ENCODE data around the gene ATAD3C.

DNA sequence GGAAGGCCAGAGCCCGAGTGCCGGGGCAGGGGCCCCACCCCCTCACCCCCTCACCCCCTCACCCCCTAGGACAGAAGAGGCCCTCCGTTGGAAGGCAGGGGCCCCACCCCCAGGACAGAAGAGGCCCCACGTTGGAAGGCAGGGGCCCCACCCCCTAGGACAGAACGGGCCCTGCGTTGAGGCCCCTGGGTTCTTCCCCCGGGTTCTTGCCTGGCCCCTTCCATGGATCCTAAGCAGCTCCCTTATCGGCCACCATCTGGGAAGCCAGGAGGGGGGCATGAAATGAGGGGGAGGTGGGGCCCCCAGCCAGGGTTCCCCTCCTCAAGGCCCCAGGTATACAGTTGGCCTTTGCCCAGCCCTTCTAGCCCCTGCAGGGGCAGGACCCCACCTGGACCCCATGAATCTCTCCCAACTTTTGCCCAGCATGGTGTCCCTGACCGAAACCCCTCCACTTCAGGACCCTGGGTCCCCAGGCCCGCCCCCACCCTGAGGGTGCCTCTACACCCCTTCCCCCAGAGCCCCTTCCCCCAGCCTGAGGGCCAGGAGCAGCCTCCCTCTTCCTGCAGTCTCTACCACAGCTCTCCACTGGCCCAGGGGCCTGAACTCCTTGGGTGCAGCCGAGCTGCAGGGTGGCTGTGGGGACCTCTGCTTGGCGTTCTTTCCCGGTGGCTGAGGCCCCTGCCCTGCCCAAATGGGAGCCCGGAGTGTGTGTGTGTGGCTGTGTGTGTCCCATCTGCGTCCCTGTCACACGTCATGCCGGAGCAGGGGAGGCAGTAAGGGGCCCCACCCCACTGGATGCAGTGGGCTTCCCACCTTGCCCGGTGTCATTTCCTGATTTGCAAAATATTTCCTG lies 18.3 kb upstream of the ATAD3C start:
- TF ChIP-seq, protein P1, sequence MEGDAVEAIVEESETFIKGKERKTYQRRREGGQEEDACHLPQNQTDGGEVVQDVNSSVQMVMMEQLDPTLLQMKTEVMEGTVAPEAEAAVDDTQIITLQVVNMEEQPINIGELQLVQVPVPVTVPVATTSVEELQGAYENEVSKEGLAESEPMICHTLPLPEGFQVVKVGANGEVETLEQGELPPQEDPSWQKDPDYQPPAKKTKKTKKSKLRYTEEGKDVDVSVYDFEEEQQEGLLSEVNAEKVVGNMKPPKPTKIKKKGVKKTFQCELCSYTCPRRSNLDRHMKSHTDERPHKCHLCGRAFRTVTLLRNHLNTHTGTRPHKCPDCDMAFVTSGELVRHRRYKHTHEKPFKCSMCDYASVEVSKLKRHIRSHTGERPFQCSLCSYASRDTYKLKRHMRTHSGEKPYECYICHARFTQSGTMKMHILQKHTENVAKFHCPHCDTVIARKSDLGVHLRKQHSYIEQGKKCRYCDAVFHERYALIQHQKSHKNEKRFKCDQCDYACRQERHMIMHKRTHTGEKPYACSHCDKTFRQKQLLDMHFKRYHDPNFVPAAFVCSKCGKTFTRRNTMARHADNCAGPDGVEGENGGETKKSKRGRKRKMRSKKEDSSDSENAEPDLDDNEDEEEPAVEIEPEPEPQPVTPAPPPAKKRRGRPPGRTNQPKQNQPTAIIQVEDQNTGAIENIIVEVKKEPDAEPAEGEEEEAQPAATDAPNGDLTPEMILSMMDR (IDR thresholded peaks at IDR 0.05 in 8 of 11, conservative IDR thresholded peaks at IDR 0.05 in 3 of 11) = no peak
- TF ChIP-seq POLR2AphosphoS5 (IDR thresholded peaks at IDR 0.05) (no peak), POLR2A (IDR thresholded peaks at IDR 0.05) (no peak)

Measured in spleen (tissue), 7 donors.